Measurements from ENCODE around the gene PASK.

PASK gene

DNA sequence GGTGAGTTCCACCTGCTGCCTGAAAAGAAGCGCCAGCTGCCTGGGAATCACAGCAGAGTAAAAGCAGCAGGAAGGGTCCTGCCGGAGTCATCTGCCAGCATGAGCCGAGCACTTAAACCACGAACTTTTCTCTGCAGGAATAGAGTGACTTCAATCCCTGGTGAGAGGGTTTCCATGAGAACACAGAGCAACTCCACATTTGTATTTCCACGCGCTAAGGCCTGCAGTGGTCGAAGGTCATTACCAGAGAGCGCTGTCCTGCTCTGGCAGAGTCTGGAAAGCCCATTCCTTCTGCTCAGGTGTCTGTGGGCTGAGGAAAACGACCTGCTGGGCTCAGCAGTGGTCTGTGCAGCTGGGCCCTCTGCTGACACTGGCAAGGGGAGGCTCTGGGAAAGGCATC, 6.7 kb downstream of the PASK start:
- no peak for ATAC-seq

DNA sequence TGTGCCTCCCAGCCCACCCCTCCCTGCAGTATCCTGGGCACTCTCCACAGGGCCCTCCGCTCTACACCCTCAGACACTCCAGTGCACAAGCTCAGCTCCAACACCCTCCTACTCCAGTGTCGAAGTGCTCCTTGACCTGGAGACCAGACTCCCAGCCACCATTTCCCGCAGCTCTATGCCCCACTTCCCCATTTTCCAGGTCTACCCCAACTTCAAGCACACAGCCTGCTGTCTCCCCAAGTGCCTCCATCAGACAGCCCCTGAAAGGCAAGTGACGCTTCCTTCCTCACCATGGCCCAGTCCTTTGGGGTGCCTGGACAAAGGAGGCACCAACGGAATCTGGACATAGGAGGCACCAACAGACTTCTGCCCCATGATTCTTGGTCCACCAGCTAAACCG, 7.2 kb downstream of the PASK start:
- no peak for ATAC-seq

DNA sequence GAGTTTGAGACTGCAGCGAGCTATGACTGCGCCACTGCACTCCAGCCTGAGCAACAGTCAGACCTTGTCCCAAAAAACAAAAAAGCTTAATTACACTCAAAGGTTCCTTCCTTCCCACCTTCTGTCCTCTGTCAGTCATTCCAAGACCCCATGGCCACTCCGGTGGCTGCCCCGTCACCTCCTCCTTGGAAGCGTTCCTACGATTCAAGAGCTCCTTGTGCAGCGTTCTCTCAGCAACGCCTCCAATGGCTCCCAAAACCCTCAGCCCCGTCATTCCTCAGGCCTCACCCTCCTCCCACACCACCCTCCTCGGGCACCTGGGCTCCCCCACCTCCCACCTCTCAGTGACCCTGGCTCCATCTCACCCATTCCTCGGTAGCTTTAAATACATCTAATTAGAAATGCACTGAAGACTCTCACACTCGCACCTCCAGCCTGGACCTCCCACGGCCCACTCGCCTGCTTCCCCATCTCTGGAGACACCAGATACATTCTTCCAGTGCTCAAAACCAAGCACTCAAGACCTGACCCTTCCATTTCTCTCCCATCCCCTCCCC, 8.0 kb downstream of the PASK start:
- ATAC-seq, result no peak

DNA sequence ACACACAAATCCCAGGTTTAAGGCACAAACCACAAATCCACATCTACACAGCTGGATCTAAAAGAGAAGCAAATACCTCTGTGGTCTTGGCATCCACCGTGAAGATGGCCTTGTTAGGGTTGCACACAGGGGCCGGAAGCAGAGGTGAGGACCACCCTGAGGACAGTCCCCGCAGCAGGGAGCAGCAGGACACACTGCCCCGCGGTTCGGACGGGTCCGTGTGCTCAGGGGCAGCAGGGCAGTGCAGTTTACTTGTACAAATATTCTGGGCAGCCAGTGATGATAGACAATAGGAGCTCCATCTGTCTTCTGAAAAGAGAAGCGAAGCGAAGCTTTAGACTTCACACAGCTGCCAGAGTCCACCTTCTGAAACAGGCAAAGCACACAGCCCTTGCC, 8.8 kb downstream of the PASK start:
- ATAC-seq, result no peak

DNA sequence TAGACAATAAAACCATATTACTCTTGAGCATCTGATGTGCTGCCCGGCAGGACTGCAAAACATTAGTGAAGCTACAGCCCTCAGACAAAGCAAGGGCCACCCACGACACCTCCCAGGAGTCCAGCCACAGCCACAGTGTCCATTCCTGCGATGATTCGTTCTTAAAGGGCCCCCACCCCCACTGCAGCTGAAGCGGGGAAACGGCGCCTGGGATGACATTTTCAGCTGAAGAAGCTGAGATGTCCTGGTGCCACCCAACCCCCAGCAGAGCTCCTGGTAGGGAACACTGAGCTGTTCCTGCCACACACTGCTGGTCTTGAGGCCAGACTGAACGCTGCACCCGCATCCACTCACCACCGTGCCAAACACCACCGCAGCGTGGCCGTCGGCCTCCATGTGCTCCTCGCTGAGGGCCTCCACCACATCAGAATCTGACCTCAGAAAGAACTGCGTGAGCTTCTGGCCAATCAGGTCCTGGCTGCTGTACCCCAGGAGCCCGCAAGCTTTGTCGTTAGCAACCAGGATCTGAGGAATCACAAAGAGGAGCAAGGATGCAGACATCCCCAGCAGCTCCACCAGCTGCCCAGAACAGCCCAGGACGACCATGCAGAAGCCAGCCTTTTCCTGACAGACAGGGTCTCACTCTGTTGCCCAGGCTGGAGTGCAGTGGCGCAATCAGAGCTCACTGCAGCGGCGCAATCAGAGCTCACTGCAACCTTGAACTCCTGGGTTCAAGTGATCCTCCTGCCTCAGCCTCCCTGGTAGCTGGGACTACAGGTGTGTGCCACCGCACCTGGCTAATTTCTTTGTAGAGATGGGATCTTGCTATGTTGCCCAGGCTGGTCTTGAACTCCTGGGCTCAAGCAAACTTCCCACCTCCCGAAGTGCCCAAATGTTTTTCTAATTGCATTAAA, 9.5 kb downstream of the PASK start:
- ATAC-seq, result no peak

DNA sequence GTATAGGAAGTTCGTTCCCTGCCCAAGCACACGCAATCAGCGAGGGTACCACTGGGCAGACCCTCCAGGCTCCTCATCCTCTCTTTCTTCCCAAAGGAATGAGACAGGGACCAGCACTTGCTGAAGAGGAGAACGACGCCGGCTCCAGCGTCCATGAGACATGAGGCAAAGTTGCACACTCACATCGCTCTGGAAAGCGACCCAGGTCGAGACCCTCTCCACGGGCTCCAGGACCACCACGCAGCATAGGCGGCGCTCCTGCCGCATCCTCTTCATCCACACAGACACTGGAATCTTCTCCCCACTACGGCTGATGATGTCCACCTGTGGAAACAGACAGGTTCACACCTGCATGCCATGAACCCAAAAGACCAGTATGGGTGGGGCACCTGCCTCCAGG, 10.8 kb downstream of the PASK start:
- no peak for ATAC-seq

DNA sequence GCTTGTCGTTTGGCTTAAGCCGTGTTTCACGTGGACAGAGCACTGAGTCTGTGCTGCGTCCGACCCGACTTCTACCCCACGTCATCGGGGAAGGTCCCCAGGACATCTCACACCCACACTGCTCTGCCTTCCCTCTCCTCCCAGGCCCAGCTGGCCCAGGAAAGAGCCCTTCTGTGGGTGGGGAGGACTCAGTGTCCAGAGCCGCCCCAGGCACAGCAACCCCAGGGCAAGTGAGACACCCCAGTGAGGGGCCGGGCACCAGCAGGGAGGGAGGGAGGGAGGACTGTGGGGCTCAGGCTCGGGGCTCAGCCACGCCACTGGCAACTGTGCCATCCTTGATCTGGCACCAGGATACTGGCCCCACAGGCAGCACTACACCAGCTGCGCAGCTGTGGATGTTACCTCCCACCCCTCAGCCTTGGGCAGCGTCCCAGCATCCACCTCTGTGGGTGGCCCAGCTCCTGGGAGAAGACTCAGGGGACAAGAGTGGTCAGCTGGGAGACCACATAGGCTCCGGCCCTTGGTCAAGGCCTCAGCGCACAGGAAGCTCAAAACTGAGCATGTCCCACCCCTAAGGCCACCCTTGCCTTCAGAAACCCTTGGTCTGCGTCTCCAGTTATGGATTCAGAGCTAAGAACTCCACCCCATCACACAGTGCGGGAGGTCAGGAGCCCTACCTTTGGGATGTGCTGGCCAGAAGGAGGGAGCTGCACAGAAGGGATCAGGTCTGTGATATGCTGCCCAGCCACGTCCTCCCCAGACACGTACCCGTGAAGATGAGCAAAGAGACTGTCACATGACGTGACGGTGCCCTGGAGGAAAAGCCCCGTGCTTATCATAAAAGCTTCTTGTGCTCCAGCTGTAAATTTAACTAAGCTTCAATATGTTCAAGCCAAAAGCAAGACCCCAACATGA, 11.7 kb downstream of the PASK start:
- no peak for ATAC-seq

DNA sequence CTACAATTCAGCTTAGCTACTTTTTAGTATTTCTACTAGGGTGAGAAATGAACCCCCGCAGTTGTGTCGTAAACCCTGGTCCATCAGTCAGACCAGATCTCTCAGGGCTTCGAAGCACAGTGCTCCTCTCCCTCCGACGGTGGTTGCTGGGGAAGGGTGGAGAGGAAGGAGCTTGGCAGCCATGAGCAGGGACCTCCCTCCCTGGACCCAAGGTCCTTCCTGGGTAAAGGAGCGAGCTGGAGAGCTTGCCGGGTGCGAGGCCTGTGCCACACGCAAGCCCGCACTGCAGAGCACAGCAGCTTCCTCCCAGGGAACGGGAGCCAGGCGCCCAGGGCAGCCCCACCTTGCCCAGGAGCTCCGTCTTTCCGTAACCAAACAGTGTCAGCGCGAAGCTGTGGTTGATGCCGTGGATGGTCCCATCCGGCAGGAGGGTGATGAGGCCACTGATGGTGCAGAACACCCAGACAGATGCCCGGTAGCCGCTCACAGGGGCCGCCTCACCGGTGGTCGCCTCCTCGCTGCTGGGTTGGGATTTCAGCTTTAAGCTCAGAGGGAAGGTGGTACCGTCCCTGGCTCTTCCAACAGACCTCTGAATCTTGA, 12.5 kb downstream of the PASK start:
- no peak for ATAC-seq

DNA sequence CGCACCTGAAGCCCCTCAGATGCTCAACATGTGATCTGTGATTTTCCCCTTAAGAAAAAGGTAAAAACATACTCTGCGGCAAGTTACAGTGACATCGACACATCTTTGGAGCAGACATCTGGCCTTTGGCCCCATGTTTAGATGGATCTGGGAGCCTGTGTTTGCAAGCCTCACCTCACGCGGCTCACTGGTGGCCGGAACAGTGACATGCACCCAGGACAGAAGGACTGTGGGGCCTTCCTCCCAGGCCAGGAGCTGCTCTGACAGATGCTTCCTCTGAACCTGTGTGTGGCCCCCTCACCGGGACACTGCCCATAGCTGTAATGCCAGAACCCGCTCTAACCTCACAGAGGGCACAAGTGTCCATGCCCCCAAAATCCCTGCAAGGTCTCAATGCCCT, 13.1 kb downstream of the PASK start:
- no peak for ATAC-seq

DNA sequence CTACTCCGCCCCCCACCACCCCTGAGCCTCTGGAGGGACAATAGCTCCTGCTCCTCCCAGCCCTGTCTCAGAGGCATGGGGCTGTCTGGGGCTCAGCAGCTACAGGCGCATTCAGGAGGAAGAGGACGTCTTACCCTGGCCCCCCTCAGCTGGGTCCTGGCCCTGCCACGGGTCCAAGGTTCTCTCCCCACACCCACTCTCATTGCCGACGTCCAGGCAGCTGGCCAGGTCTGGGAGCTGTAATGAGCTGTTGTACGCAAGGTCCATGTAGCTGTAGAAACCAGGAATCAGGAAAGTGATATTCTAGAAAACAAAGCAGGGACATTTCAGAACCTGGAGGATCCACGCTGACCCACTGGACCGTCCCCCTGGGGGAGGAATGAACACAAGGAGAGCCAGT, 13.5 kb downstream of the PASK start:
- ATAC-seq, result no peak

DNA sequence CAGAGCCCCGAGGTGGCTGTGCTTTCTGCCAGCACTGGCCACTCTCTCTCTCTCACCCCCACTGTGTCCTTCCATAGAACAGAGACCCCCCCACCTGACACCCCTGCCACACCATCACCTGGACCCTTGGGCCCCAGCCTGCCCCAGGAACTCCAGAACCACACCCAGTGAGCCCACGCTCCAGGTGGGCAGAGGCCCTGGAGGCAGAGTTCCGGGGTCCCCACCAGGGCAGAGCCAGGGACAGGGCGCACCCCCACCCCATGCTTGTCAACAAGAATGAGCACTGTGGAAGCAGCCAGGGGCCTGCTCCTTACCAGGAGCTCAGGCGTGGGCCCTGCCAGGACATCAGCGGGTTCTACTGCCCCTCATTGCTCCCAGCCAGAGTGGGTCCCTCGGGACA, 14.6 kb downstream of the PASK start:
- no peak for ATAC-seq

DNA sequence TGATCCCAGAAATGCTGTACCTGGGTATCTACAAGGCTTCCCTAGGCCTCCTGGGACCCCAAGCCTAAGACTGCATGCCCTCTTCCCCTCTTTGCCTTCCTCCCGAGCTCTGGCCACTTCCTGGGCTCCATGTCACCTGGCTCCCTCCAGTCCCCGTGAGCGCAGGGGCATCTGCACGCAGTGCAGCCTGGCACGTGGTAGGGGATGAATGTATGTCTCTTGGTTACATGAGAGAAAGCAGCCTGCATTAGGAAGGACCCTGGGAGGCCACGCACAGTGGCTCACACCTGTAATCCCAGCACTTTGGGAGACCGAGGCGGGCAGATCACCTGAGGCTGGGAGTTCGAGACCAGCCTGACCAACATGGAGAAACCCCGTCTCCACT, 15.8 kb downstream of the PASK start:
- ATAC-seq, result no peak

DNA sequence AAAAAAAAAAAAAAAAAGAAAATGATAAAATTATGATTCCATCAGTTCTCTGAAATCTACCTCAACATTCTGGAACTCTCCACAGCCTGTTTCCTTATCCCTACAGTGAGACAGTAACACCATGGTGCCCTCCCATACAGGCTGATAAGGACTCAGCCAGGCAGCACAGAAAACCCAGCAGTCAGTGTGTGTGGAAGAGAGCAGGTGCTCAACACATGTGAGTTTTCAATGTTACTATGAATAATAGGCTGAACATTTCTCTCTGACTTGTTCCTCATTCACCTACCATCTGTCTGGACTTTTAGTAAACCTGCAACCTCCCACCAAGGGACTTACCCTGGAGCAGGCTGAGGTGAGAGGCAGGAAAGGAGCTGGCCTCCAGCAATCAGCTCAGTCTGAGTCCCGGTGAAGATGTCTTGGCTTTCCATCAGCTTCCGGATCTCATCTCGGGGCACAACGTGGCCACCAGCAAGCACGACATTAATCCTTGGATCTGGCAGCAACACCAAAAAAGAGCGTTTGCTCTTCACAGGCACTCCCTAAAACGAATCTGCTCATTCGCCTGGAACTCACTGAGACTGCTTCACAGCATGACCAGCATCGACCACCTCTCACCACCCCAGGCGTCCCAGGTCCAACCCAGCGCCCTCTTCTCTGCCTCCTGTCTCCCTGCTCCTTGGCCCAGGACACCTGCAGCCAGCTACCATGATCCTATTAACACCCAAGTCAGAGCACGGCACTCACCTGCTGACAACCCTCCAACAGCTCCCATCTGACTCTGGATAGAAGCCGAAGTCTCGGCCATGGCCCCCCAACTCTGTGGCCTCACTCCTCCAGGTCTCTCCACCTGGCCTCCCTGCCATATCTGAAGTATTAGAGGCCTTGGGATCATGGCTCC, 16.5 kb downstream of the PASK start:
- ATAC-seq, result no peak

DNA sequence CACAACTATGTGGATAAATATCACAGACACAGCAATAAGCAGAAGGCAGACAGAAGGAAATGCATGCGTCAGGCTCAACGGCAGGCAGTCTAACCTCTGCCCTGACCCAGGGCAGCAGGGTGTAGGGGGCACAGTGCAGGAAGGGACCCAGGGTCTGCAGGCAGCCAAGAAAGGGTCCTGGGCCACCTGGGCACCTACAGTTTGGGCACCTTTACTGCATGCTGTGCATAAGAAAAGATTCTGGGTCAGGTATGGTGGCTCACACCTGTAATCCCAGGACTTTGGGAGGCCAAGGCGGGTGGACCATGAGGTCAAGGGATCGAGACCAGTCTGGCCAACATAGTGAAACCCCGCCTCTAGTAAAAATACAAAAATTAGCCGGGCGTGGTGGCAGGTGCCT, 17.7 kb downstream of the PASK start:
- ATAC-seq, result no peak

DNA sequence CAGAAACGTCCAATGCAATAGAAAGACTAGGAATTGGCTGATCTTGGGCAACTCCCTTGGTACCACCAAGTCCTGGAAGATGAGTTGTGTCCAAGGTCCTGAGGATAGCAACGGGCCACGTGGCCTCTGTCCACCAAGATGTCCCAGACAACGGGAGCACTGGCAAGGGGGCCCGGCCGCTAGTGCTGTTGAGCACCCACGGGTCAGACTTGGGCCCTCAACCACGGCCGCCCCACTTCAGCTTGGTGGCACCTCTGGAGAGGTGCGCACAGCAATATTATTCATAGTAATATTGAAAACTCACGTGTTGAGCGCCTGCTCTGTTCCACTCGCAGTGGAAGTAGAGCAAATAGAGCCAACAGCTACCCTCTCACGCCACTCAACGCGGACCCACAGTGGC, 19.0 kb downstream of the PASK start:
- no peak for ATAC-seq

DNA sequence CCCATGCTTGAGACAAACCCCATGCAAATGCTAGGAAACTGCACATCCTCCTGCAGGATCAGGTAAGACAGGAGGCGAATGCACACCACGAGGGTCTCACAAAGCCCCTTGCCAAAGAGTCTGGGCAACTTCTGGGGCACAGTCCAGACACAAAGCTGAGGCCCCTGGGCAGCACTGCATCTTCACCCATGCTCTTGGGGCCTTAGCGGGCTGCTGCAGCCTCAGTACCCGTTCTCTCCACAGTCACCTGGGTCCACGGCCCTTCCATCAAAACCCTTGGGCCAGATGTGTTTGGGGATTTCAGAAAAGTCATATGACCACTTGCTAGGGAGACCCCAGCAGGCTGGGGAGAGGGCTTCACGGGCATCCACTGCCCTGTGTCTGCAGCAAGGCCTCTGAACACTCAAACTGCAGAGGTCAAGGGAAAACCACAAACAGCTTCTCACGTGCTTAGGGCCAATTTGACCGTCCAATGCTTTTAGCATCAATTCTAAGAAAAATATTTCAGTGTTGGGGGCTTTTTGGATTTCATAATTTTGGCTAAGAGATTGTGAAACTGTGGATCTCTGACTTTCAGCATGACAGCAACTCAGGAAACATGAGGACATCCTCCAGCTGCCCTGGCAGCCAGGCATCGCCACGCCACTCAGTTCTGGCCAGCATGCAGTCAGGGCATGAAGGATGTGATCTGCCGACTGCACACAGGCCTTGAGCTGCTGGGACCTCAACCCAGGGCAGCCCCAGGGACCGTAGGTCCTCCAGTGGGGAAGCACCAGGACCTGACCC, 20.0 kb downstream of the PASK start:
- no peak for ATAC-seq

DNA sequence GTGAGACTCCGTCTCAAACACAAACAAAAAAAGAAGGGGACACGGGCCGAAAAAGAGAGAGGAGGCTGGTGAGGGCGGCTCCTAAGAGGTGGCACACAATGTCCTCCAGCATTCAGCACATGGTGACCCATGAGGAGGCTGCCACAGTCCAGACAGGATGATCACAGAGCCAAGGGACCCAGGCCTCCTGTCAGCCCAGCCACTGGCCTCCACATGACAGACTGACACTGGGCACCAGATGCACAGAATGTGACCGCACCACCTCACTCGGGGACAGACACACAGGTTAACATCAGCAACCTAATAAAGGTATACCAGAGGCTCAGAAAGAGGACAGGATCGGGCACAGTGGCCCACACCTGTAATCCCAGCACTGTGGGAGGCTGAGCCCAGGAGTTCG, 21.0 kb downstream of the PASK start:
- ATAC-seq, result no peak

DNA sequence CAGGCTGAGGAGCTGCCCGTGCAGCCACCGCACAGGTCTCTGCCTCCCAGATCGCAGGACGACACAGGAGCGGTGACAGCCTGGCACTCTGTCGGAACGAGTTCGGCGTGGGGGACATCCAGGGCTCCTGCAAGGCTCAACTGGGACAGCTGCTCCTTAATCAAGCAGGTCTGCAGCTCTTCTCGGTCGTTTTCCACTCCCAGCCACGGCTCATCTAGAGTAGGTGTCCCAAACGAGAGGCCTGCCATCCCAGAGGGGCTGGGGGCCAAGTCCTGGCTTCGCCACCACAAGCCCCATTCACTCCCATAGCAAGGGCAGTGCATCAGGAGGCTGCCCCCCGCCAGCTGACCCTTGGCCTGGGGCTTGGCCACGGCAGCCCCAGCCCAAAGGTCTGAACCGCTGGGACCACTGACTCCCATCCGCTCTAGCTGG, 22.5 kb downstream of the PASK start:
- ATAC-seq, result no peak

DNA sequence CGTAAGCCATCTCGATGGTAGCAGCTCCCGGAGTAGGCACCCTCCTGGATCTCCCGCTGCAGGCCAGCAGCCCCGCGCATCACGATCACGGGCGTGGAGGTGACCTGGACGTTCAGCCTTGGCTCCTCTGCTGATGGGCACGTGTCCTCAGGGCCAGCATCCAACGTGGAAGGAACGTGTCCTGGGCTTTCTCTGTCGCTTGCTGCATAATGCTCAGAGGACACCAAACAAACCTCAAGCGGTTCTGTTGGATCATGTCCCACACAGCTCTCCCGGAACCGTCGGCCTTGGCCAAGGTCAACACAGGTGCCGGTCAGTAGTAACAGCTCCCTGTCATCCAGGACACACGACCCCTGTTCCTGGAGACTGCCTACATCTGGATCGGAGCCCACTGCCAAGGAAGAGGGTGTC, 23.1 kb downstream of the PASK start:
- ATAC-seq, result no peak

DNA sequence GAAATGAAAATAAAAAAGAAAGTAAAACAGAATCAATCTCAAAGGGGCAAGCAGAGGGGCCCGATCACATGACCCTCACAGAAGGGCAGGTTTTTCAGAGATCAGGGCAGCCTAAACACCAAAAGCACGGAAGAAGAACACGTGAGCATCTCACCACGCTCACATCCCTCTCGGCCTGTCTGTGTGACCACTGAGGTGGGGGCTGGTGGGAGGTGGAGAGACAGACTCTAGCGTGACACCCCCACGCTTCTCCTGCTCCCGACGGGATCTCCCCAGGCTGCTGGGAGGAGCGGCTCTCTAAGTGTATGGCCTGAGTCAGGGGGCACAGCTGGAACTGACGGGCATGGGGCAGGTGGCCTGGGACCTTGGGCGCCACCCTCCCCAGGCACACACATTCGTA, 23.6 kb downstream of the PASK start:
- ATAC-seq, result peak in 1 of 2 donors; percentile 17
